IMR-90 (cell line): ENCODE measurements around the gene CIAO2A.

Source experiments
- BHLHE40 ChIP-seq: fragments of 150-350 bp; IDR thresholded peaks from 2 replicates; pipeline ENCODE4 v1.6.1; 2016; ENCODE audit warnings: mild to moderate bottlenecking, low read depth, low read length
- CTCF ChIP-seq: conservative IDR thresholded peaks from 2 replicates; pipeline ENCODE4 v1.5.1; 2012; ENCODE audit warnings: mild to moderate bottlenecking, low read depth, low read length, improper control_type of control experiment
- POLR2A ChIP-seq: IDR thresholded peaks from 2 replicates; pipeline ENCODE4 v1.6.1; 2012; ENCODE audit warnings: mild to moderate bottlenecking, low read depth, low read length
- RCOR1 ChIP-seq: IDR thresholded peaks from 2 replicates; pipeline ENCODE4 v1.6.1; 2012; ENCODE audit warnings: mild to moderate bottlenecking, low read length, improper control_type of control experiment; ENCODE audit not compliant: insufficient replicate concordance
- RFX5 ChIP-seq: IDR thresholded peaks from 2 replicates; pipeline ENCODE4 v1.8.0; 2012; ENCODE audit warnings: low read depth, mild to moderate bottlenecking, low read length, moderate library complexity

- no peak for TF ChIP-seq POLR2A
- TF ChIP-seq RCOR1, result no peak
- TF ChIP-seq CTCF, result no peak
- TF ChIP-seq RFX5, result no peak
- TF ChIP-seq BHLHE40, result no peak
Measured at GRCh38 chr15:64034519-64034918, 59.1 kb downstream of the CIAO2A start.
